Heart right ventricle (tissue), 16 donors: ENCODE results near the gene DNAJC1. TPM values are rescaled to one million over a fixed set of nuclear protein-coding genes. Genes with fewer than 3 reads are reported as not detected.
"Not testable (repeated sequence)": the region's sequence is repeated elsewhere in the genome, so short reads cannot be mapped to it uniquely, and the experiment has no call there.

Experiments
- ATAC-seq, 8 donors: fragments of 200-7000 bp; cut with Tn5 transposase; one replicate each; pipeline ENCODE4 v1.9.1; 2020; ENCODE audit warnings: mild to moderate bottlenecking in 8 of 8, moderate library complexity in 8 of 8, moderate number of reproducible peaks in 1 of 8
- DNase-seq, 2 donors: peaks; one replicate each; pipeline ENCODE4 v3.0.0-alpha.2; 2020
- H3K27ac ChIP-seq, 10 donors: fragments of 200-600 bp; sonication (generic) in 2 of 10; one replicate each; pipeline versions ENCODE4 v1.5.0 to v1.8.0; 2020 to 2022; ENCODE audit warnings: mild to moderate bottlenecking in 3 of 10
- H3K27me3 ChIP-seq, 7 donors: fragments of 200-600 bp; one replicate each; pipeline ENCODE4 v1.8.0; 2021 to 2022; ENCODE audit warnings: mild to moderate bottlenecking in 2 of 7
- H3K36me3 ChIP-seq, 9 donors: fragments of 200-600 bp; sonication (generic) in 1 of 9; one replicate each; pipeline versions ENCODE4 v1.5.0 to v1.8.0; 2020 to 2022; ENCODE audit warnings: mild to moderate bottlenecking in 2 of 9
- H3K4me1 ChIP-seq, 9 donors: fragments of 200-600 bp; sonication (generic) in 1 of 9; one replicate each; pipeline versions ENCODE4 v1.5.0 to v1.8.0; 2020 to 2022; ENCODE audit warnings: mild to moderate bottlenecking in 4 of 9
- H3K4me3 ChIP-seq, 10 donors: fragments of 200-600 bp; sonication (generic) in 2 of 10; one replicate each; pipeline versions ENCODE4 v1.5.0 to v1.8.0; 2020 to 2022; ENCODE audit warnings: mild to moderate bottlenecking in 7 of 10, moderate library complexity in 2 of 10
- H3K9me3 ChIP-seq, 11 donors: fragments of 200-600 bp in 10 of 11; sonication (generic) in 2 of 11; one replicate each; pipeline versions ENCODE4 v1.5.0 to v1.8.0; 2013 to 2022; ENCODE audit warnings: mild to moderate bottlenecking in 2 of 11, control low read depth in 1 of 11, moderate library complexity in 1 of 11
- WGBS, 2 donors: extraction: QIAGEN DNeasy Blood & Tissue Kit; methylation state at CpG; one replicate each; pipeline ENCODE4 v1.1.7; 2013; ENCODE audit warnings: inconsistent platforms in 1 of 2; 5-methylcytosine and 5-hydroxymethylcytosine counted together
- intact Hi-C, 10 donors: fragments of 100-400 bp; cut with DNase I; formaldehyde crosslinking; loops; one replicate each; pipeline versions ENCODE4 v1.11.1 to v1.14.2; 2022
- polyA plus RNA-seq, 2 donors: library from polyadenylated mRNA; stranded (reverse); fragments of 200-250 nt; gene quantifications; one replicate each; pipeline ENCODE4 v1.2.3, GENCODE V29; 2013
- total RNA-seq, 10 donors: library from RNA; stranded (reverse); fragmentation: NEBNext Ultra II Directional in 3 of 10; extraction: Animal tissue kit (Norgen Biotek cat#: 25700) in 3 of 10; gene quantifications; one replicate each; pipeline versions ENCODE4 v1.2.1 to v1.2.4, GENCODE V29; 2021 to 2023
- TF ChIP-seq, protein P1 (sequence below), 9 donors: fragments of 200-600 bp; sonication (generic) in 2 of 9; IDR thresholded peaks; one replicate each; pipeline versions ENCODE4 v1.5.0 to v1.8.0; 2021 to 2022; ENCODE audit warnings: antibody characterized with exemption in 9 of 9, mild to moderate bottlenecking in 5 of 9, moderate library complexity in 1 of 9
- donor health status: Arrhythmogenic right ventricular cardiomyopathy.
- donor health status: ischemic (EF 13 %, LVEDD 7.1; RV severe dilation, severe dysfunction).
- donor health status: healthy with polysubstance abuse.
- donor health status: DM: no; HTN: yes; CAD: no.
- donor health status: DM: no; HTN: no; CAD: no.
- donor health status: ischemic (EF 25% LVEDD 6.9; RV normal size, moderate dysfunction).
- donor health status: ischemic (EF 25% LVEDD 5.7; RV mildly dilated, moderate dysfunction).
- donor health status: healthy.
- donor health status: DM: yes; HTN: yes; CAD: no.
- donor health status: Ischemic cardiomyopathy.
- donor health status: ischemic (EF 35%, LVEDD 5.7; RV mildly dilated, moderate dysfunction).
- donor health status: nonischemic (EF 11% LVEDD 7.7; RV severe dilation, severe dysfunction).
- donor health status: DM: yes; HTN: yes; CAD: no.
- donor health status: PGD.
- donor health status: ischemic (EF 29% LVEDD 5.4; RV normal size, mild dysfunction).
- donor health status: nonischemic (EF 23%, LVEDD 6.1; RV moderate dilation, normal function).

The DNAJC1 gene
- total and polyA plus RNA-seq, 12 donors: 8.9 to 26.8 (median 11.4) TPM

GRCh38 chr10:22022257-22023032 lies 18.9 kb upstream of the DNAJC1 start:
- Histone ChIP-seq H3K36me3 (no peaks in the 10 kb centered on the region), H3K27me3 (no peaks in the 10 kb centered on the region), H3K4me3 (peak overlapping the region in 5 of 10 donors; percentile 3 to 23 (median 17)), H3K9me3 (peaks cover 0 to 12% (median 0%) of the 10 kb centered on the region in 11 donors), H3K27ac (peak overlapping the region in 4 of 10 donors; percentile 5 to 32 (median 22)), H3K4me1 (peaks cover 2 to 18% (median 11%) of the 10 kb centered on the region in 9 donors)
- TF ChIP-seq, protein P1, sequence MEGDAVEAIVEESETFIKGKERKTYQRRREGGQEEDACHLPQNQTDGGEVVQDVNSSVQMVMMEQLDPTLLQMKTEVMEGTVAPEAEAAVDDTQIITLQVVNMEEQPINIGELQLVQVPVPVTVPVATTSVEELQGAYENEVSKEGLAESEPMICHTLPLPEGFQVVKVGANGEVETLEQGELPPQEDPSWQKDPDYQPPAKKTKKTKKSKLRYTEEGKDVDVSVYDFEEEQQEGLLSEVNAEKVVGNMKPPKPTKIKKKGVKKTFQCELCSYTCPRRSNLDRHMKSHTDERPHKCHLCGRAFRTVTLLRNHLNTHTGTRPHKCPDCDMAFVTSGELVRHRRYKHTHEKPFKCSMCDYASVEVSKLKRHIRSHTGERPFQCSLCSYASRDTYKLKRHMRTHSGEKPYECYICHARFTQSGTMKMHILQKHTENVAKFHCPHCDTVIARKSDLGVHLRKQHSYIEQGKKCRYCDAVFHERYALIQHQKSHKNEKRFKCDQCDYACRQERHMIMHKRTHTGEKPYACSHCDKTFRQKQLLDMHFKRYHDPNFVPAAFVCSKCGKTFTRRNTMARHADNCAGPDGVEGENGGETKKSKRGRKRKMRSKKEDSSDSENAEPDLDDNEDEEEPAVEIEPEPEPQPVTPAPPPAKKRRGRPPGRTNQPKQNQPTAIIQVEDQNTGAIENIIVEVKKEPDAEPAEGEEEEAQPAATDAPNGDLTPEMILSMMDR (IDR thresholded peaks at IDR 0.05): no peak
- peak; percentile 78 to 97 (median 94) for ATAC-seq
- 37 to 43% methylated on average over 8 of the region's 8 CpGs for WGBS, 2 donors
- peak; percentile 14 to 81 for DNase-seq
- intact Hi-C loops: no loop called here

- 93 to 97% methylated on average over 3 of the region's 3 CpGs for WGBS, 2 donors
- H3K36me3 ChIP-seq, H3K27me3 ChIP-seq, DNase-seq, H3K9me3 ChIP-seq, H3K4me3 ChIP-seq, H3K27ac ChIP-seq, intact Hi-C loops, ATAC-seq: not testable (repeated sequence)
- H3K4me1 ChIP-seq: peaks cover 2 to 20% (median 11%) of the 10 kb centered on the region in 9 donors
Observed at GRCh38 chr10:22021144-22021543, 17.6 kb upstream of the DNAJC1 start.

- TF ChIP-seq, protein P1 (IDR thresholded peaks at IDR 0.05): no peak
- WGBS, 2 donors: 60 to 63% methylated on average over 3 of the region's 3 CpGs
- Histone ChIP-seq H3K27me3 (no peaks in the 10 kb centered on the region), H3K36me3 (no peaks in the 10 kb centered on the region), H3K27ac (no peak overlapping the region), H3K9me3 (peaks cover 0 to 7% (median 0%) of the 10 kb centered on the region in 11 donors), H3K4me1 (peaks cover 2 to 13% (median 9%) of the 10 kb centered on the region in 9 donors), H3K4me3 (no peak overlapping the region)
- ATAC-seq (no peak), DNase-seq (no peak)
- intact Hi-C loops: loop anchor here in 3 of 10 donors (10.0 kb wide), 3 partner anchors 567 to 1047 kb away; no protein-coding TSS in a partner anchor
Observed at GRCh38 chr10:22017283-22018020, 13.9 kb upstream of the DNAJC1 start.

DNA sequence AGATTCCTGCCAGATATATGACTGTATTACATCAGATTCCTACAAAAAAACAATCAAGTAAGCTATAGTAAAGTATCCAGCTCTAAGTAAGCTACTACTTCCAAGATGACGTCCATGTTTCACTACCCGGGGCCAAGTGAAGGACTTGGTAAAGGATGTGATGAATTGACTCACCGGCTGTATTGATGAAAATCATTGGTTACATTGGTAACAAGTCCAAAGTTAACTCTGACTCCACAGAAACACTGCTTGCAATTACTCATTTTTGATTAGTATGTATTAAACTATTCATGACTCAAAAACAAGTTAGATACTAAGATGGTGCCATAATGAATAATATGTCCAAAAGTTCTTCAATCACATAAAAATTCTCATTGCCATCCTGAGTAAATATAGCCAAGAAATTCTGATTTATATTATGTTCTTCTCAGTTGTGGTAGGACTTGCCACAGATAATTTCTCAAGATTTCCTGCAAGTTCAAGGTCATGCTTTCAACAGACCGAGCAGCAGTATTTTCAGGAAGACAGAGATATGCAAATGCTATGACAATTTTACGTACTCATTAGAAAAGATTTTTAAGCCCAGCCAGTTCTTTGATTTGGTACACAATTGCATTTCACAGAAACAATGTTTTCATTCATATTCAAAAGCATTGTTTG lies 12.6 kb upstream of the DNAJC1 start:
- H3K4me1 ChIP-seq: peaks cover 0 to 6% (median 0%) of the 10 kb centered on the region in 9 donors

More for the DNA sequence above, 12.6 kb upstream of the DNAJC1 start:
- no peaks in the 10 kb centered on the region for H3K36me3 ChIP-seq
- no peak overlapping the region for H3K27ac ChIP-seq
- DNase-seq (no peak), ATAC-seq (no peak)
- peaks cover 0 to 7% (median 0%) of the 10 kb centered on the region in 11 donors for H3K9me3 ChIP-seq
- no peaks in the 10 kb centered on the region for H3K27me3 ChIP-seq
- TF ChIP-seq, protein P1 (IDR thresholded peaks at IDR 0.05): no peak
- intact Hi-C loops: loop anchor here in 3 of 10 donors (10.0 kb wide), 3 partner anchors 569 to 1049 kb away; no protein-coding TSS in a partner anchor
- 84 to 90% methylated on average over 5 of the region's 5 CpGs for WGBS, 2 donors
- no peak overlapping the region for H3K4me3 ChIP-seq
